Fibroblast of villous mesenchyme (primary cell): ENCODE results near the gene SFI1. TPM values are rescaled to one million over a fixed set of nuclear protein-coding genes. Genes with fewer than 3 reads are reported as not detected.

Experiments
- DNase-seq: peaks from one replicate; pipeline ENCODE4 v3.0.0-alpha.2; 2010; ENCODE audit warnings: low read depth
- H3K4me3 ChIP-seq: 2 replicates; pipeline ENCODE4 v1.5.1; 2011; ENCODE audit warnings: low read depth, mild to moderate bottlenecking, low read length
- total RNA-seq: library from RNA; depleted of rRNA; stranded (reverse); fragments of >200 nt; gene quantifications from 2 replicates; pipeline ENCODE4 v1.2.3, GENCODE V29; 2012
- TF ChIP-seq, protein P1 (sequence below): IDR thresholded peaks from 2 replicates; pipeline ENCODE4 v1.5.1; 2012; ENCODE audit warnings: low read depth, mild to moderate bottlenecking, low read length; ENCODE audit not compliant: insufficient read depth

SFI1 gene
- total RNA-seq, 1 donor = 15.5 TPM

DNA sequence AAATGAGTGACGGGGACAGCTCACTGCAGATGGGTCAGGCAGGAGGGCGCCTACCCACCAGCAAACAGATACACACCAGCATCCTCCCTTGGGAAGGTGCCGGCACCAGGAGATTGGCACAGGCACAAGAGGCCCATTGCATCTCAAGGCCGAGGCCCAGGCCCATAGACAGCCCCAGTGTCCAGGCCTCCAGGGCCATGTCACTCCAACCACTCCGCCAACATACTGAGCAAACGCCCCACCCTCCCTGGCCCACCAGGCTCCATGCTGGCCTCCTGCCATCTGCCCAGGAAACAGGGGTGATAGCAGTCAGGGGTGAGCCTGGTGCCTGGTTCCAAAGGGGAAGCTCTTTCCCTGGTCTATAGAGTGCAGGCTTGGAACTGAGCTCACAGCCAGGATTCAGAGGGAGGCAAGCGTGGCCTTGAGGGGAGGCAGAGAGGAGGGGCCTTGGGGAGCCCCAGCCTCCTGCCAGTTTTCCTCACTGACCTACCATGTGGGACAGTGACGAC is 130.9 kb downstream of the SFI1 start:
- DNase-seq = no peak
- TF ChIP-seq, protein P1, sequence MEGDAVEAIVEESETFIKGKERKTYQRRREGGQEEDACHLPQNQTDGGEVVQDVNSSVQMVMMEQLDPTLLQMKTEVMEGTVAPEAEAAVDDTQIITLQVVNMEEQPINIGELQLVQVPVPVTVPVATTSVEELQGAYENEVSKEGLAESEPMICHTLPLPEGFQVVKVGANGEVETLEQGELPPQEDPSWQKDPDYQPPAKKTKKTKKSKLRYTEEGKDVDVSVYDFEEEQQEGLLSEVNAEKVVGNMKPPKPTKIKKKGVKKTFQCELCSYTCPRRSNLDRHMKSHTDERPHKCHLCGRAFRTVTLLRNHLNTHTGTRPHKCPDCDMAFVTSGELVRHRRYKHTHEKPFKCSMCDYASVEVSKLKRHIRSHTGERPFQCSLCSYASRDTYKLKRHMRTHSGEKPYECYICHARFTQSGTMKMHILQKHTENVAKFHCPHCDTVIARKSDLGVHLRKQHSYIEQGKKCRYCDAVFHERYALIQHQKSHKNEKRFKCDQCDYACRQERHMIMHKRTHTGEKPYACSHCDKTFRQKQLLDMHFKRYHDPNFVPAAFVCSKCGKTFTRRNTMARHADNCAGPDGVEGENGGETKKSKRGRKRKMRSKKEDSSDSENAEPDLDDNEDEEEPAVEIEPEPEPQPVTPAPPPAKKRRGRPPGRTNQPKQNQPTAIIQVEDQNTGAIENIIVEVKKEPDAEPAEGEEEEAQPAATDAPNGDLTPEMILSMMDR = no peak
- H3K4me3 ChIP-seq = no peak overlapping the region

DNA sequence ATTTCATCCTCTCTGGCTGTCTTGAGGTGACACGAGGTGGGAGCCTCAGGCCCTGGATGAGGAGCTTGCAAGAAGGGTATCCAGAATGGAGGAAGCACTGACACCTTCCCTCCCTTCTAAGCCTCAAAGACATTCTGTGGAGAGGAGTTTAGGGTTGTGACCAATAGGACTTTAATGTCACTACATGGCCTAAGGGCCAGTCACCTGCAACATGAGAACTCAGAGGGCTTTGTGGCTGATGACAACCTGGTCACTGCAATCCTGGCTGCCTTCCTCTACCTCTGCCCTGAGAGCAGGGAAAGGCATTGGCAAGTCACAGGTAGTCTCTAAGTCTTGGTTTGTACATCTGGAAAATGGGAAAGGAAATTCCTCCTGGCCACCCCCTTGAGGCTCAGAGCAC is 132.0 kb downstream of the SFI1 start:
- TF ChIP-seq, protein P1 = no peak
- DNase-seq = no peak
- H3K4me3 ChIP-seq = peak overlapping the region; percentile 89

DNA sequence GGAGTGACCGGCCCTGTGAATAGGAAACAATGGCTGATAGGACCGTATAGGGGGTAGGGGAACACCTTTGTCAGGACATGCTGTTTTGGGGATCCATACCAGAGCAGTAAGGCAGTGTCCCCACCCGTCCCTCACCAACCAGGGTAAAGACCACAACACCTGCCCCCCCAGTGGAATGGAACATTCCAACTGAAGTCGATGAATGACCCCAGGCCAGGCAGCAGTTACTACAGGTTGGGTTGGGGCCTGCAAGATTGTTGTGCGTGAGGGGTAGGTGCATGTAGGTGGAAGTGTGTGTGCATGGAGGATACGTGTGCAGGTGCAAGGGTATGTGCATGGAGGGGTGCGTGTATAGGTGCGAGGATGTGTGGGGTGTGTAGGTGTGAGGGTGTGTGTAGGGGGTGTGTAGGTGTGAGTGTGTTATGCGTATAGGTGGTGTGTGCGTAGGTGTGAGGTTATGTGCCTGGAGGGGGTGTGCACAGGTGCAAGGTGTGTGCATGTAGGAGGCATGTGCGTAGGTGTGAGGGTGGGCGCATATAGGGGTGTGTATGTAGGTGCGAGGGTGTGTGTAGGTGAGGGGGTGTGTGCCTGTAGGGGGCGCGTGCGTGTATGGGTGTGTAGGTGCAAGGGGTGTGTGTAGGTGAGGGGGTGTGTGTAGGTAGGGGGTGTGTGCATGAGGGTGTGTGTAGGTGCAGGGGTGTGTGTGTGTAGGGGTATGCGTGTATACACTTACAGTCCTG is 132.8 kb downstream of the SFI1 start:
- peak overlapping the region; percentile 89 for H3K4me3 ChIP-seq
- TF ChIP-seq, protein P1 = peak; percentile 11
- DNase-seq = no peak

DNA sequence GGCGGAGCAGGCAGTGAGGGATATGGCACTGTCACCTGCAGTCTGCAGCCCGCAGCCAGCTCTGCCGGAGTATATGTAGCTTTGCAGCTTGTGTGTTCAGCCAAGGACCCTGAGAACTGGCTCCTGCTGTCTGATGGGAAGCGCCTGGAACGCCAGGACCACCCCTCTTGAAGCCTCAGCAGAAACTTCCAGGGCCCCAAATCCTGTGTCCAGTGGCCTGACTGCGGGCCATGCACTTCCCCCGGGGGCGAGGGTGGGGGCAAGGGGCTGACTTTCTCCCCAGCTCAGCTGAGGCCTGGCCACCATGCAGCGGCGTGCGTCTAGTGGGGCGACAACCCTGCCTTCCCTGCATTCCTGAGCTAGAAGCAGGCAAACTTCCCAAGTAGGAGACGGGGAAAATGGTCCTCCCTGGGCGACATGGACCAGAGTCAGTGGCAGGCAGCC is 133.4 kb downstream of the SFI1 start:
- TF ChIP-seq, protein P1 = no peak
- H3K4me3 ChIP-seq = peak overlapping the region; percentile 89
- DNase-seq = no peak

DNA sequence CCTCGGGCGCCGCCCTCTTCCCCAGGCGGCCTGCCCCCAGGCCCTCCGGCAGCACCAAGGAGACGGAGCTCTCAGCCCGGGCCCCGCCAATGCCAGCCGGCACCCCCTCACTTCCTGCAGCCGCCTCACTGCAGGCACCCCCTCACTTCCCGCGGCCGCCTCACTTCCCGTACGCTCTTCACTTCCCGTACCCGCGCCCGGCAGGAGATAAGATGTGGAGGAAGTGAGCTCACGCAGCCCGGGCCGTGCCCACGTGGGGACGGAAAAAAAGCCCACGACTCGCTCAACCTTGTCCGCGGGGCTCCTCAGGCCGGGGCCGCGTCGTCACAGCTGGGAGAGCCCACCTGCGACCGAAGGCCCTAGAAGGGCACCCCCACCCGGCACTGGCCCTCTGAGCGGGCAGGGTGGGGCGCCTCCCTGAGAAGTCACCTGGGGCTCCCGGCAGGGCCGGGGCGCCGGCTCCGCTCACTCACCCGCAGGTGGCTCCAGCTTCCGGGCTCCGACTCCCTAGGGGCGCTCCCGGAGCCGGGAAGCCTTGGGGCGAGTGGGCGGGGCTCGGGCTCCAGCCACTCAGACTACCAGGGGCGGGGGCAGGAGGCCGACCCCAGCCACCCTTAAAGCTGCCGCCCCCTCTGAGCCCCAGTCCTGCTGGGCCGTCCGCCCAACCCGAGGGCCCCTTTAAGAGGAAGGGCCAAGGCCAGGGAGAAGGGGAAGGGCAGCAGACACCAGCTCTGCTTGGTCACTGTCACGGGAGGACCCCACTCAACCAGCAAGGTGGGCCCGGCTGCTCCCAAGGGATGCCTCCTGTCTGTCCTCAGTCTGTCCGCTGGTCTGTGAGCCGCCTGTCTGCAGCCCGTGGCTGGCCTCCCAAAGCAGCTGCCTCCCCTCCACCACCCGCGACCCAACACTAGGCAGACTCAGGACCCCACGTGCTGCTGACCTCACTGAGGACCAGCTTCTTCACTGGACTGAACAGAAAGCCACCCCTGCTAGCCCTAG is 134.3 kb downstream of the SFI1 start:
- TF ChIP-seq, protein P1 = no peak
- peak overlapping the region; percentile 89 for H3K4me3 ChIP-seq
- DNase-seq = peak; percentile 88

DNA sequence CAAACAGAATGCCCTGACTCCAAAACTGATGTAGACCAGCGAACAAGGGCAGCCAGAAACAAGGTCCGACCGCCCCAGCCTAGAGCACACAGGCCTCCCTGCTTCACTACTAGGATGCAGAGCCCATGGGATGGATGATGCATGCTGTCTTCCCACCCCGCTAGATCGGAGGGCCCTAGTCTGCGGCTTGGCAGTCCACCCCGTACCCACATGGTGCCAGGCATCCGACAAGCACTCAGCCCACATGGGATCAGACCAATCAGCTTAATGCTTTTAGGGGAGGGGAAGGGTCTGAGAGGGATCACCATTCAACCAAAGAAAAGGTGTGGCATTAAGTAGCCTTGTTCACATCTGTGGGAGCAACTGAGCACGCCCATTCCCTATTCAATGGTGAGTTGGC is 135.1 kb downstream of the SFI1 start:
- DNase-seq = no peak
- peak overlapping the region; percentile 89 for H3K4me3 ChIP-seq
- TF ChIP-seq, protein P1 = no peak
